Measurements from ENCODE around the gene RAI1.

GRCh38 chr17:17810895-17811248 is 129.6 kb downstream of the RAI1 start:
- no peak for TF ChIP-seq EZH2 (IDR thresholded peaks at IDR 0.05; ENCODE audit: insufficient read depth, low read length)
- TF ChIP-seq CTCF (IDR thresholded peaks at IDR 0.05; ENCODE audit: insufficient read depth, low read depth, low read length) = no peak
